Spleen (tissue), 7 donors: ENCODE results near the gene UBE2V1.

ENCODE experiments used
- CTCF ChIP-seq, 11 experiments: fragments of 200-600 bp in 7 of 11; fragments of 450-650 bp in 4 of 11; sonication (generic) in 4 of 11; IDR thresholded peaks in 8 of 11; conservative IDR thresholded peaks in 3 of 11; 1 replicate in 7 of 11; 2 replicates in 4 of 11; pipeline versions ENCODE4 v1.4.0 to v1.8.0; 2016 to 2021; ENCODE audit warnings: antibody characterized with exemption in 11 of 11, inconsistent platforms in 4 of 11, mild to moderate bottlenecking in 1 of 11
- POLR2A ChIP-seq, 3 donors: fragments of 450-650 bp; IDR thresholded peaks; one replicate each; pipeline ENCODE4 v1.5.1; 2017; ENCODE audit warnings: antibody characterized with exemption in 3 of 3, mild to moderate bottlenecking in 1 of 3
- POLR2AphosphoS5 ChIP-seq, 3 donors: sonication (generic); formaldehyde crosslinking; IDR thresholded peaks; one replicate each; pipeline ENCODE4 v1.5.1; 2017; ENCODE audit warnings: antibody characterized with exemption in 3 of 3
- donor health status: DM: no; HTN: no; CAD: no; lungs with moderate emphysema.
- donor health status: DM: no; HTN: no; CAD: no.
- donor health status: DM: no; HTN: no; CAD: no.

GRCh38 chr20:50061151-50062005 lies 51.6 kb downstream of the UBE2V1 start:
- TF ChIP-seq CTCF (IDR thresholded peaks at IDR 0.05 in 8 of 11, conservative IDR thresholded peaks at IDR 0.05 in 3 of 11), result no peak
- TF ChIP-seq POLR2A (IDR thresholded peaks at IDR 0.05), result no peak
- TF ChIP-seq POLR2AphosphoS5 (IDR thresholded peaks at IDR 0.05), result no peak
